PC-9 (cell line): Measurements from ENCODE around the gene MMP24OS. TPM values are rescaled to one million over a fixed set of nuclear protein-coding genes. Genes with fewer than 3 reads are reported as not detected.

Experiments
- BruUV-seq: library from RNA; stranded (reverse); fragments of 400-500 nt; replicated peaks from 2 replicates; lab custom pipeline; 2021; lab: Mats Ljungman, UMichigan
- CTCF ChIA-PET: fragments of 300-600 bp; sonication (Branson Sonifier 250); formaldehyde crosslinking; loops from one replicate; lab custom pipeline; 2022; ENCODE audit warnings: antibody characterized with exemption; lab: Charles Lee
- POLR2A ChIA-PET: fragments of 300-600 bp; sonication (Branson Sonifier 250); formaldehyde crosslinking; loops from one replicate; lab custom pipeline; 2022; ENCODE audit warnings: antibody characterized with exemption; ENCODE audit not compliant: unreplicated experiment; lab: Charles Lee
- DNase-seq, 2 experiments: peaks; one replicate each; pipeline versions ENCODE4 v3.0.0 to v3.0.0-alpha.2; 2015 to 2022; ENCODE audit warnings: mixed read lengths in 1 of 2
- H2AFZ ChIP-seq: fragments of 200-600 bp; sonication (generic); 2 replicates; pipeline ENCODE4 v1.8.1; 2017; ENCODE audit warnings: antibody characterized with exemption
- H3F3A ChIP-seq: fragments of 200-600 bp; sonication (generic); 2 replicates; pipeline ENCODE4 v1.8.1; 2017; ENCODE audit warnings: antibody characterized with exemption, mild to moderate bottlenecking, low read depth; ENCODE audit not compliant: insufficient read depth
- H3K27ac ChIP-seq: fragments of 200-600 bp; sonication (generic); 2 replicates; pipeline ENCODE4 v1.6.1; 2016; ENCODE audit warnings: mixed run types
- H3K27me3 ChIP-seq: fragments of 200-600 bp; sonication (generic); 2 replicates; pipeline ENCODE4 v1.6.1; 2016; ENCODE audit warnings: low read depth, mixed run types; ENCODE audit not compliant: insufficient read depth
- H3K36me3 ChIP-seq: fragments of 200-600 bp; sonication (generic); 2 replicates; pipeline ENCODE4 v1.6.1; 2016; ENCODE audit warnings: low read depth, mixed run types
- H3K4me1 ChIP-seq: fragments of 200-600 bp; sonication (generic); replicated peaks from 2 replicates; pipeline ENCODE4 v1.6.1; 2016; ENCODE audit warnings: mixed run types; ENCODE audit not compliant: insufficient read depth
- H3K4me2 ChIP-seq: fragments of 200-600 bp; sonication (generic); 2 replicates; pipeline ENCODE4 v1.6.1; 2017; ENCODE audit warnings: mixed run types
- H3K4me3 ChIP-seq: fragments of 200-600 bp; sonication (generic); 2 replicates; pipeline ENCODE4 v1.6.1; 2016; ENCODE audit warnings: mixed run types
- H3K79me2 ChIP-seq: fragments of 200-600 bp; sonication (generic); 2 replicates; pipeline ENCODE4 v1.6.1; 2017; ENCODE audit warnings: low read depth, mixed run types
- H3K9me2 ChIP-seq: fragments of 200-600 bp; sonication (generic); 2 replicates; pipeline ENCODE4 v1.8.1; 2017; ENCODE audit warnings: mild to moderate bottlenecking; ENCODE audit not compliant: insufficient read depth
- H3K9me3 ChIP-seq: fragments of 200-600 bp; sonication (generic); 2 replicates; pipeline ENCODE4 v1.8.1; 2016; ENCODE audit warnings: low read depth; ENCODE audit not compliant: insufficient read depth
- H4K20me1 ChIP-seq: fragments of 200-600 bp; sonication (generic); 2 replicates; pipeline ENCODE4 v1.8.1; 2017; ENCODE audit not compliant: insufficient read depth
- EZH2 ChIP-seq: fragments of 200-600 bp; sonication (generic); IDR thresholded peaks from 2 replicates; pipeline ENCODE4 v1.8.0; 2017; ENCODE audit warnings: antibody characterized with exemption, low read depth
- intact Hi-C: fragments of 100-400 bp; cut with micrococcal nuclease; formaldehyde crosslinking; loops from one replicate; pipeline ENCODE4 v1.10.0; 2022; ENCODE audit not compliant: unreplicated experiment
- total RNA-seq: library from RNA; stranded (reverse); gene quantifications from 2 replicates; pipeline ENCODE4 v1.2.3, GENCODE V29; 2021
- TF ChIP-seq, protein P1 (sequence below): fragments of 200-600 bp; sonication (generic); conservative IDR thresholded peaks from 2 replicates; pipeline ENCODE4 v1.6.1; 2017; ENCODE audit warnings: mixed run types, antibody characterized with exemption, mild to moderate bottlenecking, moderate library complexity

The MMP24OS gene
- total RNA-seq, 1 experiment from 2014 or later: 59.3 TPM

DNA sequence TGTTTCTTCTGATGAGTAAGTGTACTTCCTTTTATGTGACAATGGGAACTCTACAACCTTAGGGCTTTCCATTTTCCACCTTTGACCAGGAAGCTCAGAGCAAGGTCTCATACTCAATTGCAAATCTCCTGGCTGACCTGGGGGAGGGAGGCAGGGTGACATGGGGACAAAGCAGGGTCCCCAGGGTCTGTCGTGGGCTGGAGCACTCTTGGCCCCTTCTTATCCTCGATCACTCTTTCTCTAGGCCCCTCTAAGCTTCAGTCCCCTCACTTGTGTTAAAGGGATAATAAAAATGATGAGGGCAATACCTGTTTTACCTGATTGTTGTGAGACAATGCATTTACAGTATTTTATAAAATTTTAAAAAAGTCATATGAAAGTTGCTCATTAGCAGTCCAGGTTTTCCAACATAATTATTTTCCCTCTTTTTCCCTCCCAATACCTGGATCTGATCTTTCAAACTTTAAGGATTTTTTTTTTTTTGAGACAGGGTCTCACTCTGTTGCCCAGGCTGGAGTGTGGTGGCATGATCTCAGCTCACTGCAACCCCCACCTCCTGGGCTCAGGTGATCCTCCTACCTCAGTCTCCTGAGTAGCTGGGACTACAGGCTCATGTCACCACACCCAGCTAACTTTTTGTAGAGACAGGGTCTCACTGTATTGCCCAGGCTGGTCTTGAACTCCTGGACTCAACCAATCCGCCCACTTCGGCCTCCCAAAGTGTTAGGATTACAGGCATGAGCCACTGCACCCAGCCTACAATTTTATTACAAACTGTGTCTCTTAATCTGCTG is 22.7 kb upstream of the MMP24OS start:
- Histone ChIP-seq H3K27me3 (no peaks in the 10 kb centered on the region), H3F3A (peaks cover 27% of the 10 kb centered on the region), H3K27ac (no peak overlapping the region), H3K4me1 (peaks cover 42% of the 10 kb centered on the region), H3K4me2 (no peak overlapping the region), H4K20me1 (no peaks in the 10 kb centered on the region), H3K79me2 (no peaks in the 10 kb centered on the region), H3K4me3 (no peak overlapping the region), H3K9me3 (no peaks in the 10 kb centered on the region), H3K9me2 (no peaks in the 10 kb centered on the region), H2AFZ (no peak overlapping the region), H3K36me3 (no peaks in the 10 kb centered on the region)
- intact Hi-C loops: no loop called here
- ChIA-PET POLR2A (no interaction called here), CTCF (interaction anchor here (0.7 kb wide), 1 partner anchor 399 kb away, joined by 4 read pairs; no protein-coding TSS in a partner anchor)
- TF ChIP-seq, protein P1, sequence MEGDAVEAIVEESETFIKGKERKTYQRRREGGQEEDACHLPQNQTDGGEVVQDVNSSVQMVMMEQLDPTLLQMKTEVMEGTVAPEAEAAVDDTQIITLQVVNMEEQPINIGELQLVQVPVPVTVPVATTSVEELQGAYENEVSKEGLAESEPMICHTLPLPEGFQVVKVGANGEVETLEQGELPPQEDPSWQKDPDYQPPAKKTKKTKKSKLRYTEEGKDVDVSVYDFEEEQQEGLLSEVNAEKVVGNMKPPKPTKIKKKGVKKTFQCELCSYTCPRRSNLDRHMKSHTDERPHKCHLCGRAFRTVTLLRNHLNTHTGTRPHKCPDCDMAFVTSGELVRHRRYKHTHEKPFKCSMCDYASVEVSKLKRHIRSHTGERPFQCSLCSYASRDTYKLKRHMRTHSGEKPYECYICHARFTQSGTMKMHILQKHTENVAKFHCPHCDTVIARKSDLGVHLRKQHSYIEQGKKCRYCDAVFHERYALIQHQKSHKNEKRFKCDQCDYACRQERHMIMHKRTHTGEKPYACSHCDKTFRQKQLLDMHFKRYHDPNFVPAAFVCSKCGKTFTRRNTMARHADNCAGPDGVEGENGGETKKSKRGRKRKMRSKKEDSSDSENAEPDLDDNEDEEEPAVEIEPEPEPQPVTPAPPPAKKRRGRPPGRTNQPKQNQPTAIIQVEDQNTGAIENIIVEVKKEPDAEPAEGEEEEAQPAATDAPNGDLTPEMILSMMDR: no peak
- TF ChIP-seq EZH2: no peak
- no peak for DNase-seq
- no TSS peak for BruUV-seq

DNA sequence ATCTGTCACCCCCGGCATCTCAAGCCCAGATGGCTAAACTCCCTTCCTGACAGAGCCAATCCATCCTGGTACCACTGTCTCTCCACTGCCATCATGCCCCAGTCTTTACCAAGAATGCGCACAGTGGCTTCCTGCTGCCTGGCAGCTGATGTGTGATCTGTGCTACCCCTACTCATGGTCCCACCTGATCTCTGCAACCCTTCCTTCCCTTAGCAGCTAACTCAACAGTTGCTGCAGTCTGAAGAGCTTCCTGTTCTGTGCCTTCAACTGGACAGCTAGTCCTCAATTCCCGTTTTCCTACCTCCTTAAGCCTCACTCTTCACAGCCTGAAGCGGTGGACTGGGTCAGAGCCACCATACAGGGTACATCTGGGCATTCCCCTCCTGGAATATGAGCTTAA is 21.9 kb upstream of the MMP24OS start:
- no peak overlapping the region for H2AFZ ChIP-seq
- no peak overlapping the region for H3K4me2 ChIP-seq
- no TSS peak for BruUV-seq
- H3K4me3 ChIP-seq: no peak overlapping the region
- H3K27ac ChIP-seq: no peak overlapping the region
- peaks cover 22% of the 10 kb centered on the region; the same call in 1 of the 2 replicates for H3F3A ChIP-seq
- intact Hi-C loops: no loop called here
- no peaks in the 10 kb centered on the region for H3K9me3 ChIP-seq
- H4K20me1 ChIP-seq: no peaks in the 10 kb centered on the region
- POLR2A ChIA-PET: no interaction called here
- H3K4me1 ChIP-seq: peaks cover 34% of the 10 kb centered on the region
- CTCF ChIA-PET: interaction anchor here (0.6 kb wide), 2 partner anchors 10 to 377 kb away, joined by 6 to 8 read pairs; no protein-coding TSS in a partner anchor
- no peak for TF ChIP-seq EZH2
- TF ChIP-seq, protein P1: no peak
- H3K36me3 ChIP-seq: no peaks in the 10 kb centered on the region
- no peak for DNase-seq
- H3K79me2 ChIP-seq: no peaks in the 10 kb centered on the region
- no peaks in the 10 kb centered on the region for H3K27me3 ChIP-seq
- no peaks in the 10 kb centered on the region for H3K9me2 ChIP-seq

DNA sequence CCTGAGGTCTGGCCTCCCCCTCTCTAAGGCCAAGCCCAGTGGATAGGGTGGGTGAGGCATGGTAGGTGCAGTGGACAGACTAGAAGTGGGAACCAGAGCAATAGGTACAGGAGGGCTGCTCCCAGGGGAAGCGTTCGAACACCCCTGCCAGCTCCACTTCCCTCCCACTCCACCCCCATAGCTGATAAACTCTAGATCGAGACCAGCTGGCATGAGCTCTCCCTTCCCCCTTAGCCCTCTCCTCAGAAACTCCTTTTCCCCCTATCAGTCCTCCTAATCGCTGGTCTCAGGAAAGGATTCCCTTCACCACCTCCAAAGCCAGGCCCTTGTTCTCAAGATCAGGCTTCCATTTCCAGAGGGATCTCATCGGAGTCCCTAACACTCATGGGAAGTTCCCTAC is 20.3 kb upstream of the MMP24OS start:
- POLR2A ChIA-PET: no interaction called here

More for the DNA sequence above, 20.3 kb upstream of the MMP24OS start:
- CTCF ChIA-PET: no interaction called here
- H2AFZ ChIP-seq: no peak overlapping the region
- H3K27ac ChIP-seq: no peak overlapping the region
- H3K27me3 ChIP-seq: no peaks in the 10 kb centered on the region
- no peaks in the 10 kb centered on the region for H3K79me2 ChIP-seq
- peaks cover 19% of the 10 kb centered on the region for H3K4me1 ChIP-seq
- DNase-seq: no peak
- H3K9me3 ChIP-seq: no peaks in the 10 kb centered on the region
- TF ChIP-seq, protein P1: no peak
- no peak for TF ChIP-seq EZH2
- H3K36me3 ChIP-seq: no peaks in the 10 kb centered on the region
- no peaks in the 10 kb centered on the region for H3K9me2 ChIP-seq
- peaks cover 19% of the 10 kb centered on the region; the same call in 1 of the 2 replicates for H3F3A ChIP-seq
- no TSS peak for BruUV-seq
- intact Hi-C loops: no loop called here
- H3K4me3 ChIP-seq: no peak overlapping the region
- no peak overlapping the region for H3K4me2 ChIP-seq
- H4K20me1 ChIP-seq: no peaks in the 10 kb centered on the region
